Activated CD8-positive, alpha-beta T cell treated with anti-CD3 and anti-CD28 coated beads, Interleukin-2, amount 10 ng/mL, durations not matched to agents 7 days and 5 days (primary cell): Measurements from ENCODE around the gene CC2D1A. TPM values are rescaled to one million over a fixed set of nuclear protein-coding genes. Genes with fewer than 3 reads are reported as not detected.
"Not testable (repeated sequence)": the region's sequence is repeated elsewhere in the genome, so short reads cannot be mapped to it uniquely, and the experiment has no call there.

Experiments
- ATAC-seq: fragments of 150-1000 bp; cut with Tn5 transposase; one replicate; pipeline ENCODE4 v1.10.0; 2021; ENCODE audit warnings: moderate library complexity
- CTCF ChIA-PET: fragments of 350-600 bp; sonication (Branson Sonifier 250); formaldehyde crosslinking; loops from one replicate; lab custom pipeline; 2021; ENCODE audit warnings: antibody characterized with exemption; lab: Charles Lee
- POLR2A ChIA-PET: fragments of 350-600 bp; sonication (Branson Sonifier 250); formaldehyde crosslinking; loops from one replicate; lab custom pipeline; 2021; ENCODE audit warnings: antibody characterized with exemption; lab: Charles Lee
- DNase-seq: peaks from one replicate; pipeline ENCODE4 v3.0.0-alpha.2; 2020
- H3K27ac Mint-ChIP-seq: one replicate; pipeline ENCODE4 v1.8.0; 2021; ENCODE audit warnings: mild to moderate bottlenecking, mixed read lengths
- H3K27me3 Mint-ChIP-seq: one replicate; pipeline ENCODE4 v1.8.0; 2021; ENCODE audit warnings: low read depth, mixed read lengths
- H3K36me3 Mint-ChIP-seq: one replicate; pipeline ENCODE4 v1.8.0; 2021; ENCODE audit warnings: low read depth, mixed read lengths
- H3K4me1 Mint-ChIP-seq: one replicate; pipeline ENCODE4 v1.8.0; 2021; ENCODE audit warnings: low read depth, mixed read lengths
- H3K4me3 Mint-ChIP-seq: one replicate; pipeline ENCODE4 v1.8.0; 2021; ENCODE audit warnings: mild to moderate bottlenecking, mixed read lengths
- H3K9me3 Mint-ChIP-seq: one replicate; pipeline ENCODE4 v1.8.0; 2022; ENCODE audit warnings: mixed read lengths; ENCODE audit not compliant: insufficient read depth
- total RNA-seq, 2 experiments: library from RNA; stranded (reverse); gene quantifications; one replicate each; pipeline ENCODE4 v1.2.3, GENCODE V29; 2021

The CC2D1A gene
- total RNA-seq, 2 experiments from 2014 or later = 27.8 to 28.9 TPM

GRCh38 chr19:13906910-13907309, 909 bp downstream of the CC2D1A start:
- ATAC-seq = no peak
- Mint-ChIP-seq H3K36me3 (peaks cover 17% of the 10 kb centered on the region), H3K4me3 (peak overlapping the region; percentile 76), H3K9me3 (peaks cover 3% of the 10 kb centered on the region), H3K27me3 (no peaks in the 10 kb centered on the region), H3K4me1 (peaks cover 36% of the 10 kb centered on the region), H3K27ac (peak overlapping the region; percentile 53)
- no peak for DNase-seq
- CTCF ChIA-PET = interaction anchor here (0.9 to 1.2 kb wide), 2 partner anchors 125 to 142 kb away, joined by 3 to 5 read pairs; partner anchors contain the start of gene IL27RA
- POLR2A ChIA-PET = interaction anchor here (1.4 kb wide), 1 partner anchor 10 kb away, joined by 10 read pairs; no protein-coding TSS in a partner anchor

GRCh38 chr19:13908674-13909073, 2.7 kb downstream of the CC2D1A start:
- ChIA-PET POLR2A (no interaction called here), CTCF (no interaction called here)
- Mint-ChIP-seq H3K27ac (no peak overlapping the region), H3K4me1 (peaks cover 28% of the 10 kb centered on the region), H3K36me3 (peaks cover 21% of the 10 kb centered on the region), H3K4me3 (no peak overlapping the region), H3K9me3 (peaks cover 3% of the 10 kb centered on the region), H3K27me3 (no peaks in the 10 kb centered on the region)
- ATAC-seq (no peak), DNase-seq (no peak)

- Mint-ChIP-seq H3K27ac (no peak overlapping the region), H3K9me3 (peaks cover 3% of the 10 kb centered on the region), H3K4me3 (no peak overlapping the region), H3K36me3 (peaks cover 21% of the 10 kb centered on the region), H3K4me1 (peaks cover 21% of the 10 kb centered on the region), H3K27me3 (no peaks in the 10 kb centered on the region)
- ATAC-seq = no peak
- ChIA-PET CTCF (no interaction called here), POLR2A (no interaction called here)
- DNase-seq = no peak
Measured at GRCh38 chr19:13909430-13909829, 3.4 kb downstream of the CC2D1A start.

GRCh38 chr19:13913352-13913751, 7.4 kb downstream of the CC2D1A start:
- DNase-seq = no peak
- H3K27me3 Mint-ChIP-seq = no peaks in the 10 kb centered on the region
- CTCF ChIA-PET = no interaction called here
- POLR2A ChIA-PET = no interaction called here
- no peak overlapping the region for H3K27ac Mint-ChIP-seq
- H3K36me3 Mint-ChIP-seq = peaks cover 27% of the 10 kb centered on the region
- ATAC-seq = no peak
- H3K9me3 Mint-ChIP-seq = no peaks in the 10 kb centered on the region
- no peaks in the 10 kb centered on the region for H3K4me1 Mint-ChIP-seq
- H3K4me3 Mint-ChIP-seq = no peak overlapping the region

- Mint-ChIP-seq H3K27ac (no peak overlapping the region), H3K9me3 (no peaks in the 10 kb centered on the region), H3K27me3 (no peaks in the 10 kb centered on the region), H3K4me3 (no peak overlapping the region), H3K36me3 (peaks cover 28% of the 10 kb centered on the region), H3K4me1 (no peaks in the 10 kb centered on the region)
- ATAC-seq (no peak), DNase-seq (no peak)
- POLR2A ChIA-PET = no interaction called here
- CTCF ChIA-PET = interaction anchor here (1.0 to 1.5 kb wide), 2 partner anchors 128 to 157 kb away, joined by 3 read pairs; no protein-coding TSS in a partner anchor
Measured at GRCh38 chr19:13914777-13915176, 8.8 kb downstream of the CC2D1A start.

- H3K27me3 Mint-ChIP-seq = no peaks in the 10 kb centered on the region
- CTCF ChIA-PET = no interaction called here
Measured at GRCh38 chr19:13917888-13918406, 11.9 kb downstream of the CC2D1A start.

GRCh38 chr19:13918726-13919411, 12.9 kb downstream of the CC2D1A start:
- CTCF ChIA-PET = no interaction called here
- POLR2A ChIA-PET = no interaction called here
- H3K9me3 Mint-ChIP-seq = no peaks in the 10 kb centered on the region
- peaks cover 45% of the 10 kb centered on the region for H3K36me3 Mint-ChIP-seq
- no peak overlapping the region for H3K4me3 Mint-ChIP-seq
- DNase-seq = no peak
- peaks cover 4% of the 10 kb centered on the region for H3K4me1 Mint-ChIP-seq
- H3K27ac Mint-ChIP-seq = no peak overlapping the region
- no peak for ATAC-seq
- H3K27me3 Mint-ChIP-seq = no peaks in the 10 kb centered on the region

More at GRCh38 chr19:13917888-13918406, 11.9 kb downstream of the CC2D1A start:
- H3K36me3 Mint-ChIP-seq = peaks cover 43% of the 10 kb centered on the region
- no peak overlapping the region for H3K4me3 Mint-ChIP-seq
- H3K4me1 Mint-ChIP-seq = peaks cover 4% of the 10 kb centered on the region
- ATAC-seq (no peak), DNase-seq (no peak)
- no peak overlapping the region for H3K27ac Mint-ChIP-seq
- no peaks in the 10 kb centered on the region for H3K9me3 Mint-ChIP-seq
- POLR2A ChIA-PET = interaction anchor here (2.5 kb wide), 1 partner anchor 11 kb away, joined by 10 read pairs; no protein-coding TSS in a partner anchor

- H3K4me1 Mint-ChIP-seq = peaks cover 4% of the 10 kb centered on the region
- H3K27ac Mint-ChIP-seq = peak overlapping the region; percentile 39
- CTCF ChIA-PET = interaction anchor here (1.0 to 1.2 kb wide), 3 partner anchors 17 to 138 kb away, joined by 3 to 6 read pairs (median 4); no protein-coding TSS in a partner anchor
- DNase-seq (no peak), ATAC-seq (no peak)
- POLR2A ChIA-PET = interaction anchor here (0.6 kb wide), 1 partner anchor 78 kb away, joined by 3 read pairs; no protein-coding TSS in a partner anchor
- no peaks in the 10 kb centered on the region for H3K27me3 Mint-ChIP-seq
- H3K4me3 Mint-ChIP-seq = no peak overlapping the region
- H3K9me3 Mint-ChIP-seq = no peaks in the 10 kb centered on the region
- peaks cover 44% of the 10 kb centered on the region for H3K36me3 Mint-ChIP-seq
Measured at GRCh38 chr19:13920524-13920923, 14.5 kb downstream of the CC2D1A start.

GRCh38 chr19:13920940-13921747, 15.1 kb downstream of the CC2D1A start:
- Mint-ChIP-seq H3K9me3 (no peaks in the 10 kb centered on the region), H3K27me3 (no peaks in the 10 kb centered on the region), H3K4me1 (peaks cover 4% of the 10 kb centered on the region), H3K36me3 (peaks cover 46% of the 10 kb centered on the region), H3K4me3 (no peak overlapping the region), H3K27ac (peak overlapping the region; percentile 65)
- CTCF ChIA-PET = interaction anchor here (0.7 to 1.3 kb wide), 5 partner anchors 18 to 151 kb away, joined by 3 to 6 read pairs (median 3); partner anchors contain the start of genes IL27RA and MISP3
- DNase-seq (peak; percentile 52), ATAC-seq (peak; percentile 80)
- POLR2A ChIA-PET = interaction anchor here (0.6 to 1.6 kb wide), 2 partner anchors 78 to 111 kb away, joined by 3 to 6 read pairs; partner anchors contain the start of gene IL27RA

- CTCF ChIA-PET = interaction anchor here (1.3 kb wide), 1 partner anchor 150 kb away, joined by 3 read pairs; the partner anchor contains the start of gene MISP3
- H3K9me3 Mint-ChIP-seq, H3K4me1 Mint-ChIP-seq, H3K27me3 Mint-ChIP-seq, H3K4me3 Mint-ChIP-seq, DNase-seq, ATAC-seq, H3K27ac Mint-ChIP-seq: not testable (repeated sequence)
- H3K36me3 Mint-ChIP-seq = peaks cover 47% of the 10 kb centered on the region
- POLR2A ChIA-PET = interaction anchor here (1.6 kb wide), 1 partner anchor 110 kb away, joined by 6 read pairs; the partner anchor contains the start of gene IL27RA
Measured at GRCh38 chr19:13922118-13922517, 16.1 kb downstream of the CC2D1A start.

- H3K27ac Mint-ChIP-seq = peak overlapping the region; percentile 16
- POLR2A ChIA-PET = no interaction called here
- no peak for DNase-seq
Measured at GRCh38 chr19:13923194-13923987, 17.4 kb downstream of the CC2D1A start.

More at GRCh38 chr19:13923194-13923987, 17.4 kb downstream of the CC2D1A start:
- Mint-ChIP-seq H3K4me3 (no peak overlapping the region), H3K9me3 (no peaks in the 10 kb centered on the region), H3K36me3 (peaks cover 47% of the 10 kb centered on the region), H3K4me1 (peaks cover 4% of the 10 kb centered on the region), H3K27me3 (no peaks in the 10 kb centered on the region)
- no peak for ATAC-seq
- CTCF ChIA-PET = no interaction called here
